ENCODE data around the gene PRCD. TPM values are rescaled to one million over a fixed set of nuclear protein-coding genes. Genes with fewer than 3 reads are reported as not detected.
"Not testable (repeated sequence)": the region's sequence is repeated elsewhere in the genome, so short reads cannot be mapped to it uniquely, and the experiment has no call there.

Gene PRCD
- total RNA-seq, 1 donor from 2014 or later = not detected

- H3K9me3 Mint-ChIP-seq = no peaks in the 10 kb centered on the region
- H3K27ac Mint-ChIP-seq = no peak overlapping the region
- H3K27me3 Mint-ChIP-seq (ENCODE audit: low read depth) = no peaks in the 10 kb centered on the region
- DNase-seq (ENCODE audit: low spot score) = no peak
- intact Hi-C loops (cut with micrococcal nuclease) = loop anchor here (10.0 kb wide), 1 partner anchor 164 kb away; the partner anchor contains the start of gene MXRA7
- H3K36me3 Mint-ChIP-seq (ENCODE audit: low read depth) = peaks cover 3% of the 10 kb centered on the region
- no peak overlapping the region for H3K4me3 Mint-ChIP-seq (ENCODE audit: low read depth)
- H3K4me1 Mint-ChIP-seq (ENCODE audit: low read depth) = peaks cover 12% of the 10 kb centered on the region
These were observed 11.1 kb downstream of the PRCD start for GRCh38 chr17:76550712-76551615.

- no peaks in the 10 kb centered on the region for H3K9me3 Mint-ChIP-seq
- H3K4me3 Mint-ChIP-seq (ENCODE audit: low read depth) = no peak overlapping the region
- DNase-seq (ENCODE audit: low spot score) = no peak
- peaks cover 3% of the 10 kb centered on the region for H3K36me3 Mint-ChIP-seq (ENCODE audit: low read depth)
- H3K4me1 Mint-ChIP-seq (ENCODE audit: low read depth) = peaks cover 14% of the 10 kb centered on the region
- H3K27ac Mint-ChIP-seq = no peak overlapping the region
- intact Hi-C loops (cut with micrococcal nuclease) = loop anchor here (10.0 kb wide), 1 partner anchor 163 kb away; the partner anchor contains the start of gene MXRA7
- no peaks in the 10 kb centered on the region for H3K27me3 Mint-ChIP-seq (ENCODE audit: low read depth)
These were observed 11.8 kb downstream of the PRCD start for GRCh38 chr17:76551685-76552084.

- Mint-ChIP-seq H3K27ac (no peak overlapping the region), H3K27me3 (ENCODE audit: low read depth) (no peaks in the 10 kb centered on the region), H3K36me3 (ENCODE audit: low read depth) (peaks cover 15% of the 10 kb centered on the region), H3K9me3 (no peaks in the 10 kb centered on the region), H3K4me3 (ENCODE audit: low read depth) (no peak overlapping the region), H3K4me1 (ENCODE audit: low read depth) (peaks cover 18% of the 10 kb centered on the region)
- DNase-seq (ENCODE audit: low spot score) = no peak
- intact Hi-C loops (cut with micrococcal nuclease) = loop anchor here (10.0 kb wide), 1 partner anchor 161 kb away; the partner anchor contains the start of gene MXRA7
These were observed 13.5 kb downstream of the PRCD start for GRCh38 chr17:76553178-76553908.

- Mint-ChIP-seq H3K9me3 (no peaks in the 10 kb centered on the region), H3K4me3 (ENCODE audit: low read depth) (no peak overlapping the region), H3K36me3 (ENCODE audit: low read depth) (peaks cover 22% of the 10 kb centered on the region), H3K27me3 (ENCODE audit: low read depth) (no peaks in the 10 kb centered on the region), H3K4me1 (ENCODE audit: low read depth) (peaks cover 23% of the 10 kb centered on the region), H3K27ac (no peak overlapping the region)
- no peak for DNase-seq (ENCODE audit: low spot score)
- intact Hi-C loops (cut with micrococcal nuclease) = loop anchor here (10.0 kb wide), 1 partner anchor 161 kb away; the partner anchor contains the start of gene MXRA7
These were observed 14.3 kb downstream of the PRCD start for GRCh38 chr17:76554131-76554530.

GRCh38 chr17:76556765-76557367 lies 17.0 kb downstream of the PRCD start:
- intact Hi-C loops (cut with micrococcal nuclease) = loop anchor here (5.0 to 10.0 kb wide), 2 partner anchors 105 to 158 kb away; partner anchors contain the start of genes MXRA7 and UBE2O
- peak; percentile 16 for DNase-seq (ENCODE audit: low spot score)
- peak overlapping the region; percentile 95 for H3K4me3 Mint-ChIP-seq (ENCODE audit: low read depth)
- peaks cover 50% of the 10 kb centered on the region for H3K36me3 Mint-ChIP-seq (ENCODE audit: low read depth)
- no peaks in the 10 kb centered on the region for H3K9me3 Mint-ChIP-seq
- H3K27me3 Mint-ChIP-seq (ENCODE audit: low read depth) = no peaks in the 10 kb centered on the region
- H3K27ac Mint-ChIP-seq = peak overlapping the region; percentile 98
- H3K4me1 Mint-ChIP-seq (ENCODE audit: low read depth) = peaks cover 30% of the 10 kb centered on the region

GRCh38 chr17:76557368-76558197 lies 17.7 kb downstream of the PRCD start:
- Mint-ChIP-seq H3K27ac (peak overlapping the region; percentile 98), H3K4me3 (ENCODE audit: low read depth) (peak overlapping the region; percentile 95), H3K27me3 (ENCODE audit: low read depth) (no peaks in the 10 kb centered on the region), H3K4me1 (ENCODE audit: low read depth) (peaks cover 33% of the 10 kb centered on the region), H3K36me3 (ENCODE audit: low read depth) (peaks cover 54% of the 10 kb centered on the region), H3K9me3 (no peaks in the 10 kb centered on the region)
- intact Hi-C loops (cut with micrococcal nuclease) = loop anchor here (5.0 to 10.0 kb wide), 2 partner anchors 105 to 157 kb away; partner anchors contain the start of genes MXRA7 and UBE2O
- peak; percentile 93 for DNase-seq (ENCODE audit: low spot score)

- intact Hi-C loops (cut with micrococcal nuclease) = loop anchor here (5.0 to 10.0 kb wide), 2 partner anchors 106 to 156 kb away; partner anchors contain the start of genes MXRA7 and UBE2O
- no peak for DNase-seq (ENCODE audit: low spot score)
- H3K36me3 Mint-ChIP-seq (ENCODE audit: low read depth) = peaks cover 63% of the 10 kb centered on the region
- no peaks in the 10 kb centered on the region for H3K27me3 Mint-ChIP-seq (ENCODE audit: low read depth)
- peak overlapping the region; percentile 95 for H3K4me3 Mint-ChIP-seq (ENCODE audit: low read depth)
- peaks cover 39% of the 10 kb centered on the region for H3K4me1 Mint-ChIP-seq (ENCODE audit: low read depth)
- H3K9me3 Mint-ChIP-seq = no peaks in the 10 kb centered on the region
- peak overlapping the region; percentile 98 for H3K27ac Mint-ChIP-seq
These were observed 18.6 kb downstream of the PRCD start for GRCh38 chr17:76558198-76559095.

GRCh38 chr17:76559460-76559859 lies 19.6 kb downstream of the PRCD start:
- not testable (repeated sequence) for H3K9me3 Mint-ChIP-seq; H3K27me3 Mint-ChIP-seq (ENCODE audit: low read depth); DNase-seq (ENCODE audit: low spot score)
- intact Hi-C loops (cut with micrococcal nuclease) = loop anchor here (5.0 to 10.0 kb wide), 2 partner anchors 107 to 155 kb away; partner anchors contain the start of genes MXRA7 and UBE2O
- H3K4me1 Mint-ChIP-seq (ENCODE audit: low read depth) = peaks cover 38% of the 10 kb centered on the region
- H3K36me3 Mint-ChIP-seq (ENCODE audit: low read depth) = peaks cover 66% of the 10 kb centered on the region
- peak overlapping the region; percentile 98 for H3K27ac Mint-ChIP-seq
- peak overlapping the region; percentile 95 for H3K4me3 Mint-ChIP-seq (ENCODE audit: low read depth)

- Mint-ChIP-seq H3K36me3 (ENCODE audit: low read depth) (peaks cover 74% of the 10 kb centered on the region), H3K9me3 (no peaks in the 10 kb centered on the region), H3K27me3 (ENCODE audit: low read depth) (no peaks in the 10 kb centered on the region), H3K4me3 (ENCODE audit: low read depth) (peak overlapping the region; percentile 67), H3K4me1 (ENCODE audit: low read depth) (peaks cover 35% of the 10 kb centered on the region), H3K27ac (peak overlapping the region; percentile 24)
- intact Hi-C loops (cut with micrococcal nuclease) = no loop called here
- DNase-seq (ENCODE audit: low spot score) = no peak
These were observed 20.4 kb downstream of the PRCD start for GRCh38 chr17:76560036-76560876.

GRCh38 chr17:76560877-76561221 lies 21.0 kb downstream of the PRCD start:
- Mint-ChIP-seq H3K9me3 (no peaks in the 10 kb centered on the region), H3K36me3 (ENCODE audit: low read depth) (peaks cover 77% of the 10 kb centered on the region), H3K4me3 (ENCODE audit: low read depth) (no peak overlapping the region), H3K4me1 (ENCODE audit: low read depth) (peaks cover 33% of the 10 kb centered on the region), H3K27ac (no peak overlapping the region), H3K27me3 (ENCODE audit: low read depth) (no peaks in the 10 kb centered on the region)
- no peak for DNase-seq (ENCODE audit: low spot score)
- intact Hi-C loops (cut with micrococcal nuclease) = no loop called here
